Gastrocnemius medialis (tissue), 4 donors: ENCODE results near the gene FRY.

Source experiments
- CTCF ChIP-seq, 5 experiments: fragments of 450-650 bp in 3 of 5; fragments of 200-600 bp in 2 of 5; sonication (generic) in 2 of 5; IDR thresholded peaks in 4 of 5; conservative IDR thresholded peaks in 1 of 5; 1 replicate in 4 of 5; 2 replicates in 1 of 5; pipeline ENCODE4 v1.5.1; 2016 to 2019; ENCODE audit warnings: antibody characterized with exemption in 5 of 5, mild to moderate bottlenecking in 3 of 5, moderate library complexity in 3 of 5
- POLR2A ChIP-seq, 2 donors: fragments of 450-650 bp; IDR thresholded peaks; one replicate each; pipeline ENCODE4 v1.6.1; 2017; ENCODE audit warnings: antibody characterized with exemption in 2 of 2, mild to moderate bottlenecking in 2 of 2, moderate library complexity in 2 of 2

GRCh38 chr13:32140109-32140508 is 108.5 kb downstream of the FRY start:
- TF ChIP-seq CTCF (IDR thresholded peaks at IDR 0.05 in 4 of 5, conservative IDR thresholded peaks at IDR 0.05 in 1 of 5) (no peak), POLR2A (IDR thresholded peaks at IDR 0.05) (no peak)
